BE2C (cell line): ENCODE measurements around the gene SLC7A7.

ENCODE experiments used
- DNase-seq: peaks from one replicate; pipeline ENCODE4 v3.0.0-alpha.2; 2020
- H3K27me3 ChIP-seq: fragments of 250-450 bp; sonication (Bioruptor Pico); 2 replicates; pipeline ENCODE4 v1.5.1; 2020; ENCODE audit warnings: mild to moderate bottlenecking
- H3K36me3 ChIP-seq: fragments of 250-450 bp; sonication (Bioruptor Pico); 2 replicates; pipeline ENCODE4 v1.5.1; 2020; ENCODE audit warnings: mild to moderate bottlenecking
- H3K4me1 ChIP-seq: fragments of 250-450 bp; sonication (Bioruptor Pico); 2 replicates; pipeline ENCODE4 v1.5.1; 2020
- H3K4me3 ChIP-seq: 2 replicates; pipeline ENCODE4 v1.5.1; 2011; ENCODE audit warnings: low read depth, low read length
- H3K9me3 ChIP-seq: fragments of 250-450 bp; sonication (Bioruptor Pico); 2 replicates; pipeline ENCODE4 v1.5.1; 2020
- TF ChIP-seq, protein P1 (sequence below): IDR thresholded peaks from 2 replicates; pipeline ENCODE4 v1.5.1; 2012; ENCODE audit warnings: mild to moderate bottlenecking, low read depth, low read length

Gene SLC7A7

DNA sequence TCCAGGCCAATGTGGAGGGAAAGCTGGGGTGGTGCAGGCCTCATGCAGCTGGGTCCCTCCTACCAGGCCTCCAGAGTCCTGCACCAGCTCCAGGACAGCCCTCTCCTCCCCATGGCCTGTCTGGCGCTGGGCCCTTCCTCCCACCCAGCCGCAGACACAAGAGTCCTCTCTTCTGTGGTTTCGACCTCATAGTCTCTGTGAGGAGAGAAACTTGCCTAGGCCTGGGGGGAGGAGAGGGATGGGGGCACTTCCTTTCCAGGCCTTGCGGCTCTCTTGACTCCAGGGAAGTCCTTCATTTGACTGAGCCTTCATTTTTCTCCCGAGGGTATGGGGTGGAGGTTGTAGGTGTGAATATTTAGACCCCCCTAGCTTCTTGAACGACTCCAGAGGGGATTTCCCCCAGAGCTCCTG lies 23.4 kb upstream of the SLC7A7 start:
- Histone ChIP-seq H3K9me3 (no peaks in the 10 kb centered on the region), H3K27me3 (peaks cover 17% of the 10 kb centered on the region), H3K36me3 (peaks cover 8% of the 10 kb centered on the region), H3K4me3 (no peak overlapping the region), H3K4me1 (no peaks in the 10 kb centered on the region)
- DNase-seq, result no peak
- TF ChIP-seq, protein P1, sequence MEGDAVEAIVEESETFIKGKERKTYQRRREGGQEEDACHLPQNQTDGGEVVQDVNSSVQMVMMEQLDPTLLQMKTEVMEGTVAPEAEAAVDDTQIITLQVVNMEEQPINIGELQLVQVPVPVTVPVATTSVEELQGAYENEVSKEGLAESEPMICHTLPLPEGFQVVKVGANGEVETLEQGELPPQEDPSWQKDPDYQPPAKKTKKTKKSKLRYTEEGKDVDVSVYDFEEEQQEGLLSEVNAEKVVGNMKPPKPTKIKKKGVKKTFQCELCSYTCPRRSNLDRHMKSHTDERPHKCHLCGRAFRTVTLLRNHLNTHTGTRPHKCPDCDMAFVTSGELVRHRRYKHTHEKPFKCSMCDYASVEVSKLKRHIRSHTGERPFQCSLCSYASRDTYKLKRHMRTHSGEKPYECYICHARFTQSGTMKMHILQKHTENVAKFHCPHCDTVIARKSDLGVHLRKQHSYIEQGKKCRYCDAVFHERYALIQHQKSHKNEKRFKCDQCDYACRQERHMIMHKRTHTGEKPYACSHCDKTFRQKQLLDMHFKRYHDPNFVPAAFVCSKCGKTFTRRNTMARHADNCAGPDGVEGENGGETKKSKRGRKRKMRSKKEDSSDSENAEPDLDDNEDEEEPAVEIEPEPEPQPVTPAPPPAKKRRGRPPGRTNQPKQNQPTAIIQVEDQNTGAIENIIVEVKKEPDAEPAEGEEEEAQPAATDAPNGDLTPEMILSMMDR, result no peak

DNA sequence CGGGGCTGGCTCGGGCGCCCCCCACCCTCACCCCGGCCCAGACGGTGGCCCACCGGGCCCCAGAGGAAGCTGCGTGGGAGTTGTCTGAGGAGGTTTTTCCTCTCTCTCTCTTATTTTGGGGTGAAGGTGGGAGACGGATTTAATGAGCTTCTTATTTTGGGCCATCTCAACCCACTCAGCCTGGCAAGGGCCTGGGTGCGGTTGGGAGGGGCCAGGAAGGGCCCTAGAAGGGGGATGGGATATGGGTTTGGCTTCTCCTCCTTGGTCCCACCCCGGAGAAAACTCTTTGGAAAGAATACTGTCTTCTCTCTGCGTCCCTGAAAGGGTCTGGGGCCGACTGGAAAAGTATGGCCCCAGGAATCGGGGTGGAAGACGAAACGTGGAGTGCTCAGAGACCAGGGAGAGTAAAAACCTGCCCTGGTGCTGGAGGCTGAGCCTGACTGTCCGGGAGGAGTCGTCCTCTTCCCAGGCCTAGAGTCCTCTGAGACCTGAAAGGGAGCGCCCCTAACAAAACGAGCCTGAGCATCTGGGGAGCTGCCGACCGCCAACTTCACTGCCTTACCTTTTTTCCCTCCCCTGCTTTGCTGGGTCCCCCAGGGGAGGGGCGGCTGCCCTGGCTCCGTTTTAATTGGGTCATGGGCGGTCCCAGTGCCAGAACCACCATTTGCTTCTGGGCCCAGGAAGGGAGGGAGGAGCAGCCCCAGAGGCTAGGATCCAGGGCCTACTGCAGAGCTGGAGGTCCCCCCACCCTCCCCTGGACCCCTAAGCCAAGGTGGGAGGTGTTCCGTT lies 22.7 kb upstream of the SLC7A7 start:
- TF ChIP-seq, protein P1, result no peak
- no peak for DNase-seq
- H3K36me3 ChIP-seq, result peaks cover 12% of the 10 kb centered on the region
- H3K4me3 ChIP-seq, result no peak overlapping the region
- H3K9me3 ChIP-seq, result no peaks in the 10 kb centered on the region
- no peaks in the 10 kb centered on the region for H3K4me1 ChIP-seq
- H3K27me3 ChIP-seq, result peaks cover 17% of the 10 kb centered on the region

GRCh38 chr14:22837114-22837749 lies 22.0 kb upstream of the SLC7A7 start:
- Histone ChIP-seq H3K36me3 (peaks cover 18% of the 10 kb centered on the region), H3K9me3 (no peaks in the 10 kb centered on the region), H3K27me3 (peaks cover 17% of the 10 kb centered on the region), H3K4me1 (no peaks in the 10 kb centered on the region), H3K4me3 (peak overlapping the region; percentile 60)
- DNase-seq, result no peak
- TF ChIP-seq, protein P1, result no peak

GRCh38 chr14:22836301-22837113 lies 21.3 kb upstream of the SLC7A7 start, which contains the start of gene MMP14:
MMP14 (plus strand) TSS chr14:22836585; CDS start chr14:22836818, 233 bp downstream.
- Histone ChIP-seq H3K4me1 (no peaks in the 10 kb centered on the region), H3K27me3 (peaks cover 17% of the 10 kb centered on the region), H3K9me3 (no peaks in the 10 kb centered on the region), H3K4me3 (peak within 1 kb of the TSS; percentile 60), H3K36me3 (peaks cover 18% of the 10 kb centered on the region)
- no peak for DNase-seq
- TF ChIP-seq, protein P1, result peak; percentile 40

- Histone ChIP-seq H3K36me3 (peaks cover 18% of the 10 kb centered on the region), H3K4me1 (0 out of 2 replicates have a peak, but pooled peaks cover 3% of the 10 kb centered on the region), H3K4me3 (no peak overlapping the region), H3K9me3 (no peaks in the 10 kb centered on the region), H3K27me3 (peaks cover 17% of the 10 kb centered on the region)
- TF ChIP-seq, protein P1, result no peak
- DNase-seq, result no peak
These were observed 20.3 kb upstream of the SLC7A7 start for GRCh38 chr14:22835505-22835904.
